ENCODE data around the gene FMO2. TPM values are rescaled to one million over a fixed set of nuclear protein-coding genes. Genes with fewer than 3 reads are reported as not detected.

The FMO2 gene, protein sequence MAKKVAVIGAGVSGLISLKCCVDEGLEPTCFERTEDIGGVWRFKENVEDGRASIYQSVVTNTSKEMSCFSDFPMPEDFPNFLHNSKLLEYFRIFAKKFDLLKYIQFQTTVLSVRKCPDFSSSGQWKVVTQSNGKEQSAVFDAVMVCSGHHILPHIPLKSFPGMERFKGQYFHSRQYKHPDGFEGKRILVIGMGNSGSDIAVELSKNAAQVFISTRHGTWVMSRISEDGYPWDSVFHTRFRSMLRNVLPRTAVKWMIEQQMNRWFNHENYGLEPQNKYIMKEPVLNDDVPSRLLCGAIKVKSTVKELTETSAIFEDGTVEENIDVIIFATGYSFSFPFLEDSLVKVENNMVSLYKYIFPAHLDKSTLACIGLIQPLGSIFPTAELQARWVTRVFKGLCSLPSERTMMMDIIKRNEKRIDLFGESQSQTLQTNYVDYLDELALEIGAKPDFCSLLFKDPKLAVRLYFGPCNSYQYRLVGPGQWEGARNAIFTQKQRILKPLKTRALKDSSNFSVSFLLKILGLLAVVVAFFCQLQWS
- polyA plus RNA-seq = 10 to 100 TPM; 50.5 to 95.4 TPM

DNA sequence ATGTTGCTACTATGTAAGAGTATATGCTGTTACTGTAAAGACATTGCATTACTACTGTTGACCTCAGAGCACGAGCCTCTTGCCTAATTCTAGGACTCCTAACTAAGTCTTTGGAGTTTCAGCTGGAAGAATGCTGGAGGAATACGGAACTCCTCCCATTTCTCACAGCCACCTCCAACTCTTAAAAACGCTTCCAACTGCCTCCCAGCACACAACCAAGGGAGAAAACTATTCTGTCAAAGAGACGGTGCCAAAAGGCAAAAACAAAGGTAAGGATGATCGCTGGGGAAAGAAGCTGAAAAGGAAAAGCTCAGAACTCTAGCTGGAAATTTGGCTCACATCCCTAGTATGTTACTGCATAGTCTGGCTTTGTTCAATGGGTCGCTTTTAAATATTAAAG is at the start of gene FMO2:
FMO2 (plus strand) TSS at position 210 of the 400 bp plus-strand sequence. CDS start 414 bp downstream, outside the sequence.
- Histone ChIP-seq H3K27me3 (ENCODE audit: control insufficient read depth in 1 of 2, insufficient read depth in 2 of 2, low read length in 2 of 2) (no peaks in the 10 kb centered on the region), H3K4me1 (ENCODE audit: control insufficient read depth in 2 of 2, insufficient read depth in 2 of 2, low read length in 1 of 2) (no peaks in the 10 kb centered on the region), H3K9me3 (ENCODE audit: control insufficient read depth in 2 of 2, insufficient read depth in 1 of 2, low read depth in 1 of 2, low read length in 1 of 2) (no peaks in the 10 kb centered on the region), H3K4me3 (ENCODE audit: low read depth in 1 of 2, low read length in 2 of 2) (peak within 1 kb of the TSS; percentile 34 to 56), H3K27ac (ENCODE audit: low read depth in 2 of 2, low read length in 1 of 2) (peak within 1 kb of the TSS; percentile 19 to 74), H3K36me3 (ENCODE audit: control insufficient read depth in 2 of 2, insufficient read depth in 2 of 2, low read length in 1 of 2) (no peaks in the 10 kb centered on the region)
- 23 to 44% methylated on average over 6 of the region's 6 CpGs for WGBS, 2 donors

DNA sequence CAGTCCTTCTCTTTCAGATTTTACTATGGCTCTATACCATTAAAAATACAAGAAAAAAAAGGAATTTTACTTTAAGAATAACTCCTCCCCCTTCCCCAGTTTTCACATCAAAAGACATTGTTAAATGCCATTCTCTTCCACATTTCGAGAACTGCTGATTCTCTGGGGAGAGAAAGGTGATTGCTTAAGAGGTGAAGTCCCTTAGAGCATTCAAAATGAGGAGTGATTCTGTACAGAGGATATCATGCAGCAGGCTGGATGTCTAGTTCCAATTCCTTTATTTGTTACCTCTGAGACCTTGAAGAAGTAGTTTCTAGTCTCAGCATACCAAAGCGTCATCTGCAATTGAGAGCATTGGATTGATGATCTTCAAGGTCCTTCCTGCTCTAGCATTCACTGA is 47.5 kb upstream of the FMO2 start:
- Histone ChIP-seq H3K4me3 (ENCODE audit: low read depth in 1 of 2, low read length in 2 of 2) (no peak overlapping the region), H3K27ac (ENCODE audit: low read depth in 2 of 2, low read length in 1 of 2) (no peak overlapping the region), H3K27me3 (ENCODE audit: control insufficient read depth in 1 of 2, insufficient read depth in 2 of 2, low read length in 2 of 2) (no peaks in the 10 kb centered on the region), H3K36me3 (ENCODE audit: control insufficient read depth in 2 of 2, insufficient read depth in 2 of 2, low read length in 1 of 2) (peaks cover 0 to 2% of the 10 kb centered on the region in 2 donors), H3K9me3 (ENCODE audit: control insufficient read depth in 2 of 2, insufficient read depth in 1 of 2, low read depth in 1 of 2, low read length in 1 of 2) (no peaks in the 10 kb centered on the region), H3K4me1 (ENCODE audit: control insufficient read depth in 2 of 2, insufficient read depth in 2 of 2, low read length in 1 of 2) (peaks cover 0 to 3% of the 10 kb centered on the region in 2 donors)
- WGBS, 2 donors = 62 to 65% methylated on average over 2 of the region's 2 CpGs

GRCh38 chr1:171138980-171139379 is 46.1 kb upstream of the FMO2 start:
- 72 to 73% methylated on average over 2 of the region's 2 CpGs for WGBS, 2 donors
- peaks cover 0 to 2% of the 10 kb centered on the region in 2 donors for H3K36me3 ChIP-seq (ENCODE audit: control insufficient read depth in 2 of 2, insufficient read depth in 2 of 2, low read length in 1 of 2)
- H3K27ac ChIP-seq (ENCODE audit: low read depth in 2 of 2, low read length in 1 of 2) = no peak overlapping the region
- peaks cover 0 to 3% of the 10 kb centered on the region in 2 donors for H3K4me1 ChIP-seq (ENCODE audit: control insufficient read depth in 2 of 2, insufficient read depth in 2 of 2, low read length in 1 of 2)
- no peak overlapping the region for H3K4me3 ChIP-seq (ENCODE audit: low read depth in 1 of 2, low read length in 2 of 2)
- no peaks in the 10 kb centered on the region for H3K27me3 ChIP-seq (ENCODE audit: control insufficient read depth in 1 of 2, insufficient read depth in 2 of 2, low read length in 2 of 2)
- H3K9me3 ChIP-seq (ENCODE audit: control insufficient read depth in 2 of 2, insufficient read depth in 1 of 2, low read depth in 1 of 2, low read length in 1 of 2) = no peaks in the 10 kb centered on the region

GRCh38 chr1:171139890-171140289 is 45.2 kb upstream of the FMO2 start:
- Histone ChIP-seq H3K4me1 (ENCODE audit: control insufficient read depth in 2 of 2, insufficient read depth in 2 of 2, low read length in 1 of 2) (peaks cover 0 to 3% of the 10 kb centered on the region in 2 donors), H3K27ac (ENCODE audit: low read depth in 2 of 2, low read length in 1 of 2) (peak overlapping the region in 1 of 2 donors; percentile 8), H3K36me3 (ENCODE audit: control insufficient read depth in 2 of 2, insufficient read depth in 2 of 2, low read length in 1 of 2) (peaks cover 0 to 2% of the 10 kb centered on the region in 2 donors), H3K4me3 (ENCODE audit: low read depth in 1 of 2, low read length in 2 of 2) (no peak overlapping the region), H3K9me3 (ENCODE audit: control insufficient read depth in 2 of 2, insufficient read depth in 1 of 2, low read depth in 1 of 2, low read length in 1 of 2) (no peaks in the 10 kb centered on the region), H3K27me3 (ENCODE audit: control insufficient read depth in 1 of 2, insufficient read depth in 2 of 2, low read length in 2 of 2) (no peaks in the 10 kb centered on the region)
- WGBS, 2 donors = 88 to 93% methylated on average over 4 of the region's 4 CpGs

DNA sequence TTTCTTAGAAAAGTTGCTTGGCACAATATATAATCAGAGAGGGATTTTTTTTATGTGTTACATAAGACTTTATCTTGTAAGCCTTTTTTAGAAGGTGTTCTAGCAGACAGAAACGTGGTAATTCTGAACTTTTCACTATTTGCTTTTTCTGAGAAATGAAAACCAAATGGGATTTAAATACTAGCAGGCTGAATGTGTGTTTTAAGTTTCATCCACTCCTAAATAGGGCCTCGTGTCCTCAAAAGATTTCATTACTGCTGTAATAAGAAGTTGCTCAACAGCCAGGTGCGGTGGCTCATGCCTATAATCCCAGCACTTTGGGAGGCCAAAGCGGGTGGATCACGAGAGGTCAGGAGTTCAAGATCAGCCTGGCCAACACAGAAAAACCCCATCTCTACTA is 44.7 kb upstream of the FMO2 start:
- Histone ChIP-seq H3K27ac (ENCODE audit: low read depth in 2 of 2, low read length in 1 of 2) (peak overlapping the region in 1 of 2 donors; percentile 8), H3K27me3 (ENCODE audit: control insufficient read depth in 1 of 2, insufficient read depth in 2 of 2, low read length in 2 of 2) (no peaks in the 10 kb centered on the region), H3K4me3 (ENCODE audit: low read depth in 1 of 2, low read length in 2 of 2) (no peak overlapping the region), H3K4me1 (ENCODE audit: control insufficient read depth in 2 of 2, insufficient read depth in 2 of 2, low read length in 1 of 2) (peaks cover 0 to 3% of the 10 kb centered on the region in 2 donors), H3K36me3 (ENCODE audit: control insufficient read depth in 2 of 2, insufficient read depth in 2 of 2, low read length in 1 of 2) (peaks cover 0 to 2% of the 10 kb centered on the region in 2 donors), H3K9me3 (ENCODE audit: control insufficient read depth in 2 of 2, insufficient read depth in 1 of 2, low read depth in 1 of 2, low read length in 1 of 2) (no peaks in the 10 kb centered on the region)
- 62 to 64% methylated on average over 5 of the region's 5 CpGs for WGBS, 2 donors

- 32 to 45% methylated on average over 4 of the region's 4 CpGs for WGBS, 2 donors
- Histone ChIP-seq H3K4me1 (ENCODE audit: control insufficient read depth in 2 of 2, insufficient read depth in 2 of 2, low read length in 1 of 2) (peaks cover 0 to 3% of the 10 kb centered on the region in 2 donors), H3K9me3 (ENCODE audit: control insufficient read depth in 2 of 2, insufficient read depth in 1 of 2, low read depth in 1 of 2, low read length in 1 of 2) (no peaks in the 10 kb centered on the region), H3K27me3 (ENCODE audit: control insufficient read depth in 1 of 2, insufficient read depth in 2 of 2, low read length in 2 of 2) (no peaks in the 10 kb centered on the region), H3K27ac (ENCODE audit: low read depth in 2 of 2, low read length in 1 of 2) (peak overlapping the region in 1 of 2 donors; percentile 73), H3K36me3 (ENCODE audit: control insufficient read depth in 2 of 2, insufficient read depth in 2 of 2, low read length in 1 of 2) (no peaks in the 10 kb centered on the region), H3K4me3 (ENCODE audit: low read depth in 1 of 2, low read length in 2 of 2) (no peak overlapping the region)
Observed at GRCh38 chr1:171140956-171141687, 44.0 kb upstream of the FMO2 start.

- Histone ChIP-seq H3K27me3 (ENCODE audit: control insufficient read depth in 1 of 2, insufficient read depth in 2 of 2, low read length in 2 of 2) (no peaks in the 10 kb centered on the region), H3K4me1 (ENCODE audit: control insufficient read depth in 2 of 2, insufficient read depth in 2 of 2, low read length in 1 of 2) (peaks cover 0 to 3% of the 10 kb centered on the region in 2 donors), H3K36me3 (ENCODE audit: control insufficient read depth in 2 of 2, insufficient read depth in 2 of 2, low read length in 1 of 2) (no peaks in the 10 kb centered on the region), H3K27ac (ENCODE audit: low read depth in 2 of 2, low read length in 1 of 2) (peak overlapping the region; percentile 24 to 48), H3K4me3 (ENCODE audit: low read depth in 1 of 2, low read length in 2 of 2) (no peak overlapping the region), H3K9me3 (ENCODE audit: control insufficient read depth in 2 of 2, insufficient read depth in 1 of 2, low read depth in 1 of 2, low read length in 1 of 2) (no peaks in the 10 kb centered on the region)
- 40 to 44% methylated on average over 6 of the region's 6 CpGs for WGBS, 2 donors
Observed at GRCh38 chr1:171141688-171142415, 43.2 kb upstream of the FMO2 start.

DNA sequence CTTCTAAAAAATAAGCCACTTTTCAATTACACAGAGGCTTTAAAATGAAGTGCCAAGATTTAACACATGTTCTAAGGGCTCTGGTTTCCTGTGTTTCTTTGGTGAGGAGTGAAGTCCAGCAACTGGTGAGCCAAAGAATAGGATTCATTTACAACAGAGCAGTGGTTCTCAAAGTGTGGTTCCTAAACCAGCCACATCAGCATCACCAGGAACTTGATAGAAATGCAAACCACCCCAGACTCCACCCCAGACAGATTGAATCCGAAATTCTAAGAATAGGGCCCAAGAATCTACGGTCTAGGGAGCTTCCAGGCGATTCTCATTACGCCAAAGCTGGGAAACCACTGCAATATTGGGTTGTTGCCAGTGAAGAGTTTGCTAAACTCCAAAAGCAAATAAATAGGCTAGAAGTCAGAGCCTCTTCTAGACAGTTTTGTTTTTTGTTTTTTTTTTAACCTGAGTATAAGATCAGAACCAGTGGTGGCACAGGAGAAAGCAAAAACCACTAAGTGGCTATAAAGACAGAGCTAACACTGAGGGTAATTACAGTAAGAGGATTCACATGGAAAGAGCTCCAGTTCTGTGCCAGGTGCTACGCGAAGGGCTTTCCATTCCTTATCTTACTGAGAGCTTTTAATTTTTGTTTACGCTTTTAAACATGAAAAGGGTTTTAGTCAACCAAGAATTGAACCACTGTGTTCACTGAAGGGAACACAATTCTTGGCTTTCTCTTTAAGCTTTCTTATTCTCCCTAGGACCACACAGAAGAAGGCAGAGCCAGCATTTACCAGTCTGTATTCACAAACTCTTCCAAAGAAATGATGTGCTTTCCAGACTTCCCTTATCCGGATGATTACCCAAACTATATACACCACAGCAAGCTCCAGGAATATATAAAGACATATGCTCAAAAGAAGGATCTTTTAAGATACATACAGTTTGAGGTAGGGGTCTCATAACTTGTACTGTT is 42.4 kb upstream of the FMO2 start:
- 51 to 54% methylated on average over 8 of the region's 8 CpGs for WGBS, 2 donors
- peaks cover 0 to 3% of the 10 kb centered on the region in 2 donors for H3K4me1 ChIP-seq (ENCODE audit: control insufficient read depth in 2 of 2, insufficient read depth in 2 of 2, low read length in 1 of 2)
- H3K27me3 ChIP-seq (ENCODE audit: control insufficient read depth in 1 of 2, insufficient read depth in 2 of 2, low read length in 2 of 2) = no peaks in the 10 kb centered on the region
- H3K27ac ChIP-seq (ENCODE audit: low read depth in 2 of 2, low read length in 1 of 2) = peak overlapping the region; percentile 62 to 65
- H3K4me3 ChIP-seq (ENCODE audit: low read depth in 1 of 2, low read length in 2 of 2) = no peak overlapping the region
- no peaks in the 10 kb centered on the region for H3K9me3 ChIP-seq (ENCODE audit: control insufficient read depth in 2 of 2, insufficient read depth in 1 of 2, low read depth in 1 of 2, low read length in 1 of 2)
- H3K36me3 ChIP-seq (ENCODE audit: control insufficient read depth in 2 of 2, insufficient read depth in 2 of 2, low read length in 1 of 2) = no peaks in the 10 kb centered on the region
